ENCODE measurements around the gene HNRNPUL2.
"Not testable (repeated sequence)": the region's sequence is repeated elsewhere in the genome, so short reads cannot be mapped to it uniquely, and the experiment has no call there.

HNRNPUL2 gene

DNA sequence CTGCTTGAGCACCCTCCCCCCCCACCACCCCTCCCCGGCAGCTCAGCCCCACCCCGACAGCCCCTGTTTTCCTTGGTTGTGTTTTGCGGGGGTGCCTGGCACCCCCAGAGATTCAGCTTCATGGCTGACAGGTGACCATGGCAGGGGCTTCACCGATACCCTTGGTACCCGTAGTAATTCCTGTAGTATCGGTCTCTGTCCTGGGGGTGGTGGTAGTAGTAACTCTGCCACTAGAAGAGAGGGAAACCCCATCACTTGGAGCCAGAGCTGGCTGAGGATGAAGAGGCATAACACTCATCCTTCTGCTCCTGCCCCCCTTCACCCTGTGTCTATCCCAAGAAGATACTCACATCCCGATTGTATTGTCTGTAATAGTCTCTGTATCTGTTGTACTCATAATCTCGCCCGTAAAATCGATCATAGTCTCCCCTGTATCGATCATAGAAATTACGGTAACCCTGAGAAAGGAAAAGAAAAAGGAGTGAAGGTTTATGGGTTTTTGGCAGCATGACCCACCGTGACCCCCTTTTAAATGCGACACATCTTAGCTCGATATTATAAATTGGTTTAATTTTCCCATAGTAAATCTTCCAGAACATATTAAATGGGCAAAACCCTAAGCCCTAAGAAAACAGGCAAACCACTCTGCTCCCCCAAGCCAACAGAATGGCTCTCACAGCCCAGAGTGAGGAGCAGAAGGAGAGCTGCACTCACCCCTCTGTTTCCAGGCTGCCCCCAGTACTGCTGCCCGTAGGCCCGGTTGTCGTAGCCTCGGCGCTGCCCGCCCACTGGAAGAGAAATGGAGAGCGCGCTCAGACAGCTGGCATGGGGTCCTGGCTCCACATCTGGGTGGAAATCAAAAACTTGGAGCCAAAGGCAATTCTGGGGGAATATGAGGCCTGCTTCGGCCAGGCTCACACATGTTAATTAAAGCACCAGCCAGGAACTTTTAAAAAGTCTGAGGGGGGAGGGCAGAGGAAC is 11.8 kb downstream of the HNRNPUL2 start:
- Mint-ChIP-seq H3K4me3 (no peak overlapping the region), H3K4me1 (ENCODE audit: low read depth) (peaks cover 45% of the 10 kb centered on the region)

DNA sequence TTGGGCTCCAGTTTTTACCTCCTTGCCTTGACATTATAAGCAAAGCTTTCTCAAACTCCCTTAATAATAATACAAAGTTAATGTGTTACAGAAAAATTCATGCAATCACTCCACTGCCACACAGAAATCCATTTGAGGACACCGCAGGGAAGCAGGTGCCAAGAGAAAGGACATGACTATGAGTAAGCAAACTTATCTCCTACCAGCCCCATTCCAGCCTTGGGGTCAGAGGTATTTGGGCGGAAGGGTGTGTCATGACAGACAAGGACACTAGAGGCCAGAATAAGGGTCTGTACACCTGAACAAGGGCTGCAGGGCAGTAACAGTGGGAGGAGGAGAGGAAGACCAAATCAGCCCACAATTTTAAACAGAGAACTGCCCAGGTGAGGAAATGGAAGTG is 13.9 kb downstream of the HNRNPUL2 start:
- Mint-ChIP-seq H3K4me3 (peak overlapping the region; percentile 18), H3K36me3 (ENCODE audit: low read depth) (peaks cover 82% of the 10 kb centered on the region)

More for the DNA sequence above, 11.8 kb downstream of the HNRNPUL2 start:
- H3K27ac Mint-ChIP-seq: peak overlapping the region; percentile 72
- H3K9me3 Mint-ChIP-seq: no peaks in the 10 kb centered on the region
- peaks cover 82% of the 10 kb centered on the region for H3K36me3 Mint-ChIP-seq (ENCODE audit: low read depth)
- H3K27me3 Mint-ChIP-seq: no peaks in the 10 kb centered on the region

GRCh38 chr11:62712861-62713260 is 14.4 kb downstream of the HNRNPUL2 start:
- Mint-ChIP-seq H3K27ac (peak overlapping the region; percentile 82), H3K4me1 (ENCODE audit: low read depth) (peaks cover 57% of the 10 kb centered on the region), H3K27me3 (no peaks in the 10 kb centered on the region), H3K9me3 (no peaks in the 10 kb centered on the region), H3K36me3 (ENCODE audit: low read depth) (peaks cover 80% of the 10 kb centered on the region), H3K4me3 (peak overlapping the region; percentile 24)

More for the DNA sequence above, 13.9 kb downstream of the HNRNPUL2 start:
- Mint-ChIP-seq H3K27ac (peak overlapping the region; percentile 82), H3K27me3 (no peaks in the 10 kb centered on the region), H3K9me3 (no peaks in the 10 kb centered on the region), H3K4me1 (ENCODE audit: low read depth) (peaks cover 52% of the 10 kb centered on the region)

DNA sequence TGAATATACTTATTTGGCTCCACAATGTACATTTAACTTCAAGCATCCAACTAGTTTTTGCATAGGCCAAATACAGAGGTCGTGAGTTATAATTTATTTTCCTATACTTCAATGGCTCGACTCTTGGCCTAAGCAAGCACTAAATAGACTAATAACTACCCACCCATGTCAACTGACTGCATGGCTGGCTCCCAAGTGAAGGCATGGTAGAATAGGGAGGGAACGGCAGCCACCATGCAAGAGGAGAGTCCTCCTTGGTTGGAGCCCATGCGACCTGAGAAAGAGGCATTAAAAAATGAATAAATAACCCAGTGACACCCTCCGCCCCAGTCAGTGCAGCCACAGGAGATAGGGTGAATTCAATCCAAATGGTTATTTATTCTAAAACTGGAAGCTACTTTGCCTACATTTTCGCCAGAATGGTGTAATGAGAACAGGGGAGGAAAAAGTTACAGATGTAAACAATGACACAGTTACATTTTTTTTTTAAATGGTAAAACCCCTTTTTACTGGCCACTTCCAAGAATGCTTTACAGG is 14.9 kb downstream of the HNRNPUL2 start:
- no peak overlapping the region for H3K4me3 Mint-ChIP-seq
- no peaks in the 10 kb centered on the region for H3K9me3 Mint-ChIP-seq
- H3K27me3 Mint-ChIP-seq: no peaks in the 10 kb centered on the region
- H3K27ac Mint-ChIP-seq: peak overlapping the region; percentile 82
- peaks cover 62% of the 10 kb centered on the region for H3K4me1 Mint-ChIP-seq (ENCODE audit: low read depth)
- H3K36me3 Mint-ChIP-seq (ENCODE audit: low read depth): peaks cover 76% of the 10 kb centered on the region

- H3K36me3 Mint-ChIP-seq (ENCODE audit: low read depth): peaks cover 63% of the 10 kb centered on the region
- no peaks in the 10 kb centered on the region for H3K27me3 Mint-ChIP-seq
- peak overlapping the region; percentile 91 for H3K4me3 Mint-ChIP-seq
- H3K4me1 Mint-ChIP-seq (ENCODE audit: low read depth): peaks cover 78% of the 10 kb centered on the region
- H3K9me3 Mint-ChIP-seq: no peaks in the 10 kb centered on the region
- H3K27ac Mint-ChIP-seq: peak overlapping the region; percentile 96
Observed at GRCh38 chr11:62710001-62710345, 17.3 kb downstream of the HNRNPUL2 start.

DNA sequence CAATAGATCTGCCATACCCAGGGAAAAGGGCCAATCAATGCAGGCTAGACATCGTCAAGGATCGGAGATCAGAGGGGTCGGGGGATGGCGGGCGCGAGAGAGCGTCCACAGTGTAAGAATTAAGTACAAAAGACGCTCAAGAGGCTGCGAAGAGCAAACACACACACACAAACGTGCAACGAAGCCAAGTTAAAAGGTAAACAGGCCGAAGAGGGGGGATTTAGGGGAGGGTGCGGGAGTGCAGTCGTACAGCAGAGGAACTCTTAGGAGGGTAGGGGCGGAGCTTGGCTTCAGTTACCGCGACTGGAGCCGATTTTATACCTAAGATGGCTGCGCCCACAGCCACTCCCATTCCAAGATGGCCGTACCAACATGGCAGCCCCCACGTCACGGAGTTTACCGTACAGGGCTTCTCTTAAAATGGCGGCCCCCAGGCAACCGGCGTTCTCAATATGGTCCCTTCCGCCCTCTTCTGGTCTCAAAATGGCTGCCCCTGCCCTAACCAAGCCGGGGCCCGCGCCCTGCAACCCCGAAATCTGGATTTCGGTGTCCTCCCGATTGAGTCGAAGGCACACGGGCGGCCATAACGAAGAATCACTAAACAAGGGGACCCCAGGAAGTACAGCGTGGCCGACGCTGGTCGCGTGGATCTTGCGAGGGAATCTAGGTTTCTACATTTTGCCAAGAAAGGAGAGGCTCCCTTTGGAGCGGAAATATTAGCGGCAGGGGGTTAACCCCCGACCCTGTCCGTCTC is 17.8 kb downstream of the HNRNPUL2 start:
- Mint-ChIP-seq H3K27me3 (no peaks in the 10 kb centered on the region), H3K4me1 (ENCODE audit: low read depth) (peaks cover 74% of the 10 kb centered on the region), H3K4me3 (peak overlapping the region; percentile 91), H3K9me3 (no peaks in the 10 kb centered on the region), H3K36me3 (ENCODE audit: low read depth) (peaks cover 58% of the 10 kb centered on the region), H3K27ac (peak overlapping the region; percentile 96)

DNA sequence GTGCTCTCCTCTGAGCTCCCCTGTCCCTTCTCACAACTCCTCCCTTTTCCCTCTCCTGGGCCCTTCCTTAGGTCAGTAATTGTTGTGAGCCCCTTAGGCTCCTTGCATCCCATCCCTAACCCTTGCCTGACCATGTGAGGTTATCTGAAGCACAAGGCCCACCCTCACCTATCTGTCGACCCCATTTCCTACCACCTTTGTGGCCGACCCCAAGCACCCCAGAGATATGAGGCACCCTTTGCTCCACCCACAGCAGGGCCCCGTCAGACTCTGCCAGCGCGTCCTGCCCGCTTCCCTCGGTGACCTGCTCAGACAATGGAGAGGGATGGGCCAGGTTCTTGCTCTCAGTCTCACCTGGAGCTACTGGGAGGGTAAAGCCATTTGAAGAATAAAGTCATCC is 18.5 kb downstream of the HNRNPUL2 start:
- peak overlapping the region; percentile 96 for H3K27ac Mint-ChIP-seq
- H3K36me3 Mint-ChIP-seq (ENCODE audit: low read depth): peaks cover 53% of the 10 kb centered on the region
- H3K9me3 Mint-ChIP-seq: no peaks in the 10 kb centered on the region
- peaks cover 68% of the 10 kb centered on the region for H3K4me1 Mint-ChIP-seq (ENCODE audit: low read depth)
- H3K4me3 Mint-ChIP-seq: peak overlapping the region; percentile 91
- no peaks in the 10 kb centered on the region for H3K27me3 Mint-ChIP-seq

- Mint-ChIP-seq H3K4me3 (peak overlapping the region; percentile 91), H3K27ac (peak overlapping the region; percentile 96), H3K27me3 (no peaks in the 10 kb centered on the region), H3K36me3 (ENCODE audit: low read depth) (peaks cover 49% of the 10 kb centered on the region), H3K9me3 (no peaks in the 10 kb centered on the region), H3K4me1 (ENCODE audit: low read depth) (peaks cover 64% of the 10 kb centered on the region)
Observed at GRCh38 chr11:62708392-62708791, 18.9 kb downstream of the HNRNPUL2 start.

DNA sequence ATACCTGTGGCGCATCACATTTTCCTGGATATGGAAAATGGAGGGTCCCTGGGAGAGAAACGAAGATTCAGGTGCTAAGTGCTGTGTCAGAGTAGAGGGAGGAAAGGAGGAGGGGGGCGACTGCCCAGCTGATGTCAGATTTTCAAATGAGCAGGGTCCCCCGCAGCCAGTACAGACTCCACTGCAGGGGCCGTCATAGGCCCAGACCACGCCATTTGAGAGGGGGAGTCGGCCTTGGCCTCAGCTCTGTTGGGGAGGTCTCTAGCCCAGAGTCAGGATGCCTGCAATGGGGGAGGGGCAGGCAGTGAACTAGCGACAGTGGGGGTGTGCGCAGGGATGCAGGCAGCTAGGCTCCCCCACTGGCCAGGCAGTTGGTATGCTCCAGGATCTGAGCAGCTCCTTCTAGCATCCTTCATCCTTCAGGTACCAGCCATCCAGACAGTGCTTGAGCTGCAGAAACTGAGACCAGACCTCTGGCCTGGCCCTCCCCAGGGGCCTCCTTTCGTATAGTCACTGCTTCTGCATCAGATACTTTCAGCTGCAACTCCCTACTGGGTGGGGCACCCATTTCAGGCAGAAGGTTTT is 19.9 kb downstream of the HNRNPUL2 start, which contains the start of the genes BSCL2 and GNG3:
Gene BSCL2, minus strand, starts transcription at position 148 of the 585 bp plus-strand sequence. CDS start 229 bp downstream, outside the sequence.
Gene GNG3, plus strand, starts transcription at position 400 of the 585 bp plus-strand sequence. CDS start 620 bp downstream, outside the sequence.
- peaks cover 54% of the 10 kb centered on the region for H3K4me1 Mint-ChIP-seq (ENCODE audit: low read depth)

DNA sequence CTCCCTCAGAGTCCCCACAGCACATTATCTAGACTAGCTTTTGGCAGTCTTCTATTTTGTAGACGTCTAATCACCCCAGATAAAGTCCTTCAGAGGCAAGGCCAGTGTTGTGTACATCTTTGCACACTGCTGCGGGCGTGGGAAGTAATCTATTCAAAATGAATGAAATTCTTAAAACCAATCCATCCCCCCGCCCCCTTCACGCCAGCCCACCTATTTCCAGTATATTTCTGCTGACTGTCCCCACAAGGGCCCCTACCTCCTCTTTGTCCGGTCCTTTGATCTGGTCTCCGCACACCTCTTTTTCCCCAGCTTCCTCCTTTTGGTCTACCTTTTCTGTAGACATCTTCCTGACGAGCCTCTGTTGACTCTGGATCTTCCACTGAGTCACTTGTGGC is 20.4 kb downstream of the HNRNPUL2 start:
- Mint-ChIP-seq H3K27me3 (no peaks in the 10 kb centered on the region), H3K36me3 (ENCODE audit: low read depth) (peaks cover 43% of the 10 kb centered on the region), H3K9me3 (no peaks in the 10 kb centered on the region), H3K4me1 (ENCODE audit: low read depth) (peaks cover 50% of the 10 kb centered on the region), H3K4me3 (peak overlapping the region; percentile 55), H3K27ac (peak overlapping the region; percentile 11)

More for the DNA sequence above, 19.9 kb downstream of the HNRNPUL2 start, which contains the start of the genes BSCL2 and GNG3:
- Mint-ChIP-seq H3K9me3 (no peaks in the 10 kb centered on the region), H3K4me3 (peak within 1 kb of the TSS; percentile 91), H3K36me3 (ENCODE audit: low read depth) (peaks cover 43% of the 10 kb centered on the region), H3K27ac (peak within 1 kb of the TSS; percentile 96), H3K27me3 (no peaks in the 10 kb centered on the region)

GRCh38 chr11:62705880-62706849 is 21.1 kb downstream of the HNRNPUL2 start:
- Mint-ChIP-seq H3K4me1 (ENCODE audit: low read depth) (peaks cover 50% of the 10 kb centered on the region), H3K27me3 (no peaks in the 10 kb centered on the region), H3K36me3 (ENCODE audit: low read depth) (peaks cover 45% of the 10 kb centered on the region), H3K27ac (peak overlapping the region; percentile 81), H3K9me3 (no peaks in the 10 kb centered on the region), H3K4me3 (peak overlapping the region; percentile 89)

- Mint-ChIP-seq H3K36me3 (ENCODE audit: low read depth) (peaks cover 43% of the 10 kb centered on the region), H3K27ac (peak overlapping the region; percentile 81), H3K4me1 (ENCODE audit: low read depth) (peaks cover 49% of the 10 kb centered on the region), H3K4me3 (peak overlapping the region; percentile 89), H3K9me3 (no peaks in the 10 kb centered on the region), H3K27me3 (no peaks in the 10 kb centered on the region)
Observed at GRCh38 chr11:62705413-62705812, 21.8 kb downstream of the HNRNPUL2 start.

- H3K27ac Mint-ChIP-seq, H3K4me3 Mint-ChIP-seq, H3K27me3 Mint-ChIP-seq, H3K9me3 Mint-ChIP-seq: not testable (repeated sequence)
- Mint-ChIP-seq H3K36me3 (ENCODE audit: low read depth) (peaks cover 37% of the 10 kb centered on the region), H3K4me1 (ENCODE audit: low read depth) (peaks cover 36% of the 10 kb centered on the region)
Observed at GRCh38 chr11:62703921-62704320, 23.3 kb downstream of the HNRNPUL2 start.

All from stimulated activated naive CD8-positive, alpha-beta T cell treated with anti-CD3 and anti-CD28 coated beads, Interleukin-15, Interleukin-2, amounts not matched to agents 100 ng/mL and 50 ng/mL, for 24 hours (primary cell).